GM23338 (cell line): ENCODE results near the gene SOD1. TPM values are rescaled to one million over a fixed set of nuclear protein-coding genes. Genes with fewer than 3 reads are reported as not detected.
"Not testable (repeated sequence)": the region's sequence is repeated elsewhere in the genome, so short reads cannot be mapped to it uniquely, and the experiment has no call there.

Experiments used
- ATAC-seq: fragments of 200-7000 bp; cut with Tn5 transposase; 3 replicates; pipeline ENCODE4 v1.9.1; 2020
- DNase-seq: peaks from one replicate; pipeline ENCODE4 v3.0.0-alpha.2; 2015; ENCODE audit warnings: low spot score
- H2AFZ ChIP-seq: fragments of 200-600 bp; sonication (generic); 2 replicates; pipeline ENCODE4 v1.8.0; 2016; ENCODE audit warnings: antibody characterized with exemption, mild to moderate bottlenecking, moderate library complexity
- H3F3A ChIP-seq: fragments of 200-600 bp; sonication (generic); replicated peaks from 2 replicates; pipeline ENCODE4 v1.8.0; 2017; ENCODE audit warnings: antibody characterized with exemption, mixed run types, low read depth
- H3K27ac ChIP-seq: fragments of 200-600 bp; sonication (generic); 2 replicates; pipeline ENCODE4 v1.6.1; 2016; ENCODE audit warnings: low read depth
- H3K27me3 ChIP-seq: fragments of 200-600 bp; sonication (generic); 2 replicates; pipeline ENCODE4 v1.8.0; 2016; ENCODE audit warnings: mild to moderate bottlenecking, mixed run types, moderate library complexity; ENCODE audit not compliant: insufficient read depth
- H3K36me3 ChIP-seq: fragments of 200-600 bp; sonication (generic); 2 replicates; pipeline ENCODE4 v1.8.0; 2016; ENCODE audit warnings: mild to moderate bottlenecking; ENCODE audit not compliant: insufficient read depth
- H3K4me1 ChIP-seq: fragments of 200-600 bp; sonication (generic); 2 replicates; pipeline ENCODE4 v1.8.0; 2016; ENCODE audit warnings: mild to moderate bottlenecking, moderate library complexity; ENCODE audit not compliant: insufficient read depth
- H3K4me2 ChIP-seq: fragments of 200-600 bp; sonication (generic); 2 replicates; pipeline ENCODE4 v1.7.1; 2017; ENCODE audit warnings: mixed run types
- H3K4me3 ChIP-seq: fragments of 200-600 bp; sonication (generic); 2 replicates; pipeline ENCODE4 v1.6.1; 2016; ENCODE audit warnings: mixed run types
- H3K79me2 ChIP-seq: fragments of 200-600 bp; sonication (generic); replicated peaks from 2 replicates; pipeline ENCODE4 v1.8.0; 2017; ENCODE audit warnings: mild to moderate bottlenecking; ENCODE audit not compliant: insufficient read depth
- H3K9me2 ChIP-seq: fragments of 200-600 bp; sonication (generic); 2 replicates; pipeline ENCODE4 v1.8.0; 2017; ENCODE audit not compliant: insufficient read depth
- H4K20me1 ChIP-seq: fragments of 200-600 bp; sonication (generic); replicated peaks from 2 replicates; pipeline ENCODE4 v1.8.0; 2017; ENCODE audit warnings: mild to moderate bottlenecking; ENCODE audit not compliant: insufficient read depth
- H3K27ac Mint-ChIP-seq: 2 replicates; pipeline ENCODE4 v1.8.0; 2020; ENCODE audit warnings: inconsistent platforms, mild to moderate bottlenecking, moderate library complexity, mixed read lengths
- H3K27me3 Mint-ChIP-seq: 3 replicates; pipeline ENCODE4 v1.8.0; 2022; ENCODE audit warnings: low read depth, mild to moderate bottlenecking, moderate library complexity, mixed read lengths, inconsistent platforms; ENCODE audit not compliant: insufficient read depth, poor library complexity
- H3K36me3 Mint-ChIP-seq: 3 replicates; pipeline ENCODE4 v1.8.0; 2021; ENCODE audit warnings: low read depth, mild to moderate bottlenecking, inconsistent platforms, moderate library complexity, mixed read lengths
- H3K4me1 Mint-ChIP-seq: 3 replicates; pipeline ENCODE4 v1.8.0; 2020; ENCODE audit warnings: mild to moderate bottlenecking, inconsistent platforms, mixed read lengths
- H3K4me3 Mint-ChIP-seq: 3 replicates; pipeline ENCODE4 v1.8.0; 2021; ENCODE audit warnings: moderate library complexity, mild to moderate bottlenecking, inconsistent platforms, mixed read lengths
- H3K9me3 Mint-ChIP-seq: 3 replicates; pipeline ENCODE4 v1.8.0; 2020; ENCODE audit warnings: moderate library complexity, mild to moderate bottlenecking, inconsistent platforms, mixed read lengths
- EZH2 ChIP-seq: fragments of 200-600 bp; sonication (generic); IDR thresholded peaks from one replicate; pipeline ENCODE4 v1.8.0; 2017; ENCODE audit warnings: antibody characterized with exemption, mild to moderate bottlenecking, low read depth; ENCODE audit not compliant: unreplicated experiment
- EZH2phosphoT487 ChIP-seq: fragments of 200-600 bp; sonication (generic); IDR thresholded peaks from one replicate; pipeline ENCODE4 v1.8.1; 2018; ENCODE audit warnings: antibody characterized with exemption; ENCODE audit not compliant: unreplicated experiment
- JUNB ChIP-seq: IDR thresholded peaks from one replicate; pipeline ENCODE4 v1.6.1; 2016; ENCODE audit warnings: antibody characterized with exemption; ENCODE audit not compliant: unreplicated experiment
- NANOG ChIP-seq: IDR thresholded peaks from 2 replicates; pipeline ENCODE4 v1.6.1; 2016; ENCODE audit warnings: antibody characterized with exemption, borderline replicate concordance
- REST ChIP-seq: IDR thresholded peaks from one replicate; pipeline ENCODE4 v1.6.1; 2018; ENCODE audit warnings: antibody characterized with exemption; ENCODE audit not compliant: unreplicated experiment
- STAT1 ChIP-seq: IDR thresholded peaks from one replicate; pipeline ENCODE4 v1.6.1; 2016; ENCODE audit warnings: antibody characterized with exemption; ENCODE audit not compliant: unreplicated experiment
- ZNF331 ChIP-seq: fragments of 250-450 bp; sonication (Bioruptor Pico); IDR thresholded peaks from 2 replicates; pipeline ENCODE4 v1.5.0; 2020; ENCODE audit warnings: low read depth, mild to moderate bottlenecking, moderate library complexity
- polyA plus RNA-seq: library from polyadenylated mRNA; unstranded; fragments of >200 nt; fragmentation: Nextera tagmentation; extraction: Ambion mirVana; gene quantifications from 2 replicates; pipeline ENCODE4 v1.2.1, GENCODE V29; 2016
- total RNA-seq: library from RNA; depleted of rRNA; stranded (reverse); fragments of >200 nt; shearing (Covaris generic); gene quantifications from 2 replicates; pipeline ENCODE4 v1.2.3, GENCODE V29; 2014
- TF ChIP-seq, protein P1 (sequence below), 2 experiments: fragments of 200-600 bp in 1 of 2; sonication (generic) in 1 of 2; conservative IDR thresholded peaks; 2 replicates each; pipeline versions ENCODE4 v1.5.1 to v1.6.1; 2016 to 2017; ENCODE audit warnings: antibody characterized with exemption in 2 of 2, low read depth in 2 of 2, mild to moderate bottlenecking in 2 of 2, moderate library complexity in 1 of 2

SOD1 gene
- total and polyA plus RNA-seq, 2 experiments from 2014 or later, result 123 to 454 TPM

DNA sequence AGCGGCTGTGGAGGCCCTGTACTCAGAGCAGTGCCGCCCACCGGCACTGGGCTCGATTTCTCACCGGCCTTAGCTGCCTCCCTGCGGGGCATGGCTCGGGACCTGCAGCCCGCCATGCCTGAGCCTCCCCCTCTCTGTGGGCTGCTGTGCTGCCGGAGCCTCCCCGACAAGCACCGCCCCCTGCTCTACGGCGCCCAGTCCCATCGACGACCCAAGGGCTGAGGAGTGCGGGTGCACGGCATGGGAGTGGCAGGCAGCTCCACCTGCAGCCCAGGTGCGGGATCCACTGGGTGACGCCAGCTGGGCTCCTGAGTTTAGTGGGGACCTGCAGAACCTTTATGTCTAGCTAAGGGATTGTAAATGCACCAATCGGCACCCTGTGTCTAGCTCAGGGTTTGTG lies 5.2 kb upstream of the SOD1 start:
- peaks cover 6% of the 10 kb centered on the region for H3K27me3 Mint-ChIP-seq
- Histone ChIP-seq H4K20me1 (no peaks in the 10 kb centered on the region), H3K4me1 (no peaks in the 10 kb centered on the region), H3K4me3 (no peak overlapping the region), H2AFZ (no peak overlapping the region), H3K9me2 (no peaks in the 10 kb centered on the region; the same call in 1 of the 2 replicates), H3K27me3 (no peaks in the 10 kb centered on the region), H3K27ac (no peak overlapping the region), H3K36me3 (no peaks in the 10 kb centered on the region), H3K4me2 (no peak overlapping the region), H3F3A (no peaks in the 10 kb centered on the region), H3K79me2 (no peaks in the 10 kb centered on the region)
- peaks cover 2% of the 10 kb centered on the region; the same call in 2 of the 3 replicates for H3K9me3 Mint-ChIP-seq
- H3K4me3 Mint-ChIP-seq, result no peak overlapping the region
- TF ChIP-seq, protein P1, sequence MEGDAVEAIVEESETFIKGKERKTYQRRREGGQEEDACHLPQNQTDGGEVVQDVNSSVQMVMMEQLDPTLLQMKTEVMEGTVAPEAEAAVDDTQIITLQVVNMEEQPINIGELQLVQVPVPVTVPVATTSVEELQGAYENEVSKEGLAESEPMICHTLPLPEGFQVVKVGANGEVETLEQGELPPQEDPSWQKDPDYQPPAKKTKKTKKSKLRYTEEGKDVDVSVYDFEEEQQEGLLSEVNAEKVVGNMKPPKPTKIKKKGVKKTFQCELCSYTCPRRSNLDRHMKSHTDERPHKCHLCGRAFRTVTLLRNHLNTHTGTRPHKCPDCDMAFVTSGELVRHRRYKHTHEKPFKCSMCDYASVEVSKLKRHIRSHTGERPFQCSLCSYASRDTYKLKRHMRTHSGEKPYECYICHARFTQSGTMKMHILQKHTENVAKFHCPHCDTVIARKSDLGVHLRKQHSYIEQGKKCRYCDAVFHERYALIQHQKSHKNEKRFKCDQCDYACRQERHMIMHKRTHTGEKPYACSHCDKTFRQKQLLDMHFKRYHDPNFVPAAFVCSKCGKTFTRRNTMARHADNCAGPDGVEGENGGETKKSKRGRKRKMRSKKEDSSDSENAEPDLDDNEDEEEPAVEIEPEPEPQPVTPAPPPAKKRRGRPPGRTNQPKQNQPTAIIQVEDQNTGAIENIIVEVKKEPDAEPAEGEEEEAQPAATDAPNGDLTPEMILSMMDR (conservative IDR thresholded peaks at IDR 0.05; ENCODE audit: low read depth in 2 of 2), result peak in 1 of 2 experiments; percentile 33; a peak in 2 of 4 replicates
- no peak for TF ChIP-seq NANOG
- H3K27ac Mint-ChIP-seq, result no peak overlapping the region
- H3K4me1 Mint-ChIP-seq, result peaks cover 2% of the 10 kb centered on the region; the same call in 1 of the 3 replicates
- ATAC-seq, result peak; percentile 26; the same call in 2 of the 3 replicates
- H3K36me3 Mint-ChIP-seq, result peaks cover 13% of the 10 kb centered on the region
- peak; percentile 32 for DNase-seq

DNA sequence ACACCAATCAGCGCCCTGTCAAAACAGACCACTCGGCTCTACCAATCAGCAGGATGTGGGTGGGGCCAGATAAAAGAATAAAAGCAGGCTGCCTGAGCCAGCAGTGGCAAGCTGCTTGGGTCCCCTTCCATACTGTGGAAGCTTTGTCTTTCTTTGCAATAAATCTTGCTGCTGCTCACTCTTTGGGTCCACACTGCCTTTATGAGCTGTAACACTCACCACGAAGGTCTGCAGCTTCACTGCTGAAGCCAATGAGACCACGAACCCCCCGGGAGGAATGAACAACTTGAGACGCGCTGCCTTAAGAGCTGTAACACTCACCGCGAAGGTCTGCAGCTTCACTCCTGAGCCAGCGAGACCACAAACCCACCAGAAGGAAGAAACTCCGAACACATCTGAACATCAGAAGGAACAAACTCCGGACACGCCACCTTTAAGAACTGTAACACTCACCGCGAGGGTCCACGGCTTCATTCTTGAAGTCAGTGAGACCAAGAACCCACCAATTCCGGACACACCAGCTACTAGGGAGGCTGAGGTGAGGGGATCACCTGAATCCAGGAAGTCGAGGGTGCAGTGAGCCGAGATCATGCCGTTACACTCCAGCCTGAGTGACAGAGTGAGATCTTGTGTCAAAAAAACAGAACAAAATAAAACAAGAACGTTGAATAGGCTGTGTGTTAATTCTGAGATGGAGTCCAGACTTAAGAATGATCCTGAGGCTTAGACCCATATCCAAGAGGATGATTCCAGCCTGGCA lies 4.5 kb upstream of the SOD1 start:
- H3K79me2 ChIP-seq, H2AFZ ChIP-seq, H3K27me3 ChIP-seq, H3K4me3 Mint-ChIP-seq, H4K20me1 ChIP-seq, H3K9me2 ChIP-seq, DNase-seq, H3F3A ChIP-seq, H3K4me2 ChIP-seq, ATAC-seq, H3K4me1 Mint-ChIP-seq, H3K27ac Mint-ChIP-seq, H3K27ac ChIP-seq, H3K4me3 ChIP-seq, H3K9me3 Mint-ChIP-seq, H3K27me3 Mint-ChIP-seq, H3K4me1 ChIP-seq, H3K36me3 ChIP-seq: not testable (repeated sequence)
- H3K36me3 Mint-ChIP-seq, result peaks cover 15% of the 10 kb centered on the region

- Mint-ChIP-seq H3K9me3 (peaks cover 2% of the 10 kb centered on the region; the same call in 2 of the 3 replicates), H3K36me3 (peaks cover 22% of the 10 kb centered on the region), H3K4me3 (no peak overlapping the region), H3K27ac (no peak overlapping the region), H3K4me1 (peaks cover 9% of the 10 kb centered on the region), H3K27me3 (peaks cover 8% of the 10 kb centered on the region)
- Histone ChIP-seq H3K27ac (no peak overlapping the region), H3K79me2 (peaks cover 14% of the 10 kb centered on the region), H3K27me3 (no peaks in the 10 kb centered on the region), H3F3A (no peaks in the 10 kb centered on the region), H3K4me3 (no peak overlapping the region), H3K4me1 (peaks cover 10% of the 10 kb centered on the region), H4K20me1 (peaks cover 10% of the 10 kb centered on the region), H3K36me3 (no peaks in the 10 kb centered on the region), H3K4me2 (no peak overlapping the region), H3K9me2 (no peaks in the 10 kb centered on the region; the same call in 1 of the 2 replicates), H2AFZ (no peak overlapping the region)
- ATAC-seq (no peak), DNase-seq (no peak)
- no peak for TF ChIP-seq ZNF331 (CRISPR knock-in tag)
- no peak for TF ChIP-seq NANOG
- TF ChIP-seq, protein P1 (conservative IDR thresholded peaks at IDR 0.05; ENCODE audit: low read depth in 2 of 2), result no peak
- no peak for TF ChIP-seq REST
- TF ChIP-seq EZH2, result no peak
- no peak for TF ChIP-seq JUNB
- no peak for TF ChIP-seq EZH2phosphoT487
- no peak for TF ChIP-seq STAT1
These were observed 3.0 kb upstream of the SOD1 start for GRCh38 chr21:31656199-31657095.
